A673 (cell line): ENCODE results near the gene TMEM59L. TPM values are rescaled to one million over a fixed set of nuclear protein-coding genes. Genes with fewer than 3 reads are reported as not detected.

Experiments
- BruUV-seq: library from RNA; stranded (reverse); fragments of 400-500 nt; replicated peaks from 2 replicates; lab custom pipeline; 2021; lab: Mats Ljungman, UMichigan
- CTCF ChIA-PET: fragments of 300-600 bp; sonication (Branson Sonifier 250); formaldehyde crosslinking; loops from one replicate; lab custom pipeline; 2022; ENCODE audit warnings: antibody characterized with exemption; lab: Charles Lee
- POLR2A ChIA-PET: fragments of 300-600 bp; sonication (Branson Sonifier 250); formaldehyde crosslinking; loops from one replicate; lab custom pipeline; 2022; ENCODE audit warnings: antibody characterized with exemption; ENCODE audit not compliant: low non-redundant PET; lab: Charles Lee
- DNase-seq: peaks from one replicate; pipeline ENCODE4 v3.0.0-alpha.2; 2015; ENCODE audit warnings: low spot score
- H3K27ac ChIP-seq: fragments of 200-600 bp; sonication (generic); 2 replicates; pipeline ENCODE4 v1.5.1; 2016; ENCODE audit warnings: mixed run types, low read depth, mild to moderate bottlenecking, mixed read lengths, antibody characterized with exemption, low read length; ENCODE audit not compliant: poor library complexity, severe bottlenecking
- H3K27me3 ChIP-seq: fragments of 200-600 bp; sonication (generic); replicated peaks from 2 replicates; pipeline ENCODE4 v1.6.1; 2017; ENCODE audit warnings: mixed run types, low read depth, mild to moderate bottlenecking, mixed read lengths, antibody characterized with exemption, low read length; ENCODE audit not compliant: insufficient read depth, poor library complexity
- H3K36me3 ChIP-seq: fragments of 200-600 bp; sonication (generic); 2 replicates; pipeline ENCODE4 v1.6.1; 2016; ENCODE audit warnings: mixed run types, mild to moderate bottlenecking, mixed read lengths, antibody characterized with exemption, low read length; ENCODE audit not compliant: insufficient read depth, poor library complexity, severe bottlenecking
- H3K4me1 ChIP-seq: fragments of 200-600 bp; sonication (generic); 2 replicates; pipeline ENCODE4 v1.6.1; 2017; ENCODE audit warnings: mixed run types, mild to moderate bottlenecking, mixed read lengths, antibody characterized with exemption, low read length; ENCODE audit not compliant: insufficient read depth, poor library complexity, severe bottlenecking
- H3K4me3 ChIP-seq: fragments of 200-600 bp; sonication (generic); 2 replicates; pipeline ENCODE4 v1.5.1; 2016; ENCODE audit warnings: low read depth, mixed run types, mild to moderate bottlenecking, mixed read lengths, low read length; ENCODE audit not compliant: poor library complexity, severe bottlenecking
- H3K9me3 ChIP-seq: fragments of 200-600 bp; sonication (generic); 2 replicates; pipeline ENCODE4 v1.6.1; 2016; ENCODE audit warnings: mixed run types, low read depth, mild to moderate bottlenecking, mixed read lengths, antibody characterized with exemption, low read length; ENCODE audit not compliant: poor library complexity, severe bottlenecking
- EZH2 ChIP-seq: fragments of 200-600 bp; sonication (generic); IDR thresholded peaks from 2 replicates; pipeline ENCODE4 v1.6.1; 2017; ENCODE audit warnings: borderline replicate concordance, low read depth, mild to moderate bottlenecking, mixed read lengths, antibody characterized with exemption, low read length; ENCODE audit not compliant: poor library complexity, severe bottlenecking
- intact Hi-C: fragments of 100-400 bp; cut with micrococcal nuclease; formaldehyde crosslinking; loops from one replicate; pipeline ENCODE4 v1.10.0; 2022; ENCODE audit not compliant: unreplicated experiment
- total RNA-seq: library from RNA; stranded (reverse); gene quantifications from 2 replicates; pipeline ENCODE4 v1.2.3, GENCODE V29; 2021
- TF ChIP-seq, protein P1 (sequence below): fragments of 300-800, 200-600 bp; sonication (generic); conservative IDR thresholded peaks from 2 replicates; pipeline ENCODE4 v1.5.1; 2017; ENCODE audit warnings: low read depth, mild to moderate bottlenecking, antibody characterized with exemption, low read length, moderate library complexity, mixed read lengths

The TMEM59L gene
- total RNA-seq, 1 experiment from 2014 or later = 9.3 TPM

DNA sequence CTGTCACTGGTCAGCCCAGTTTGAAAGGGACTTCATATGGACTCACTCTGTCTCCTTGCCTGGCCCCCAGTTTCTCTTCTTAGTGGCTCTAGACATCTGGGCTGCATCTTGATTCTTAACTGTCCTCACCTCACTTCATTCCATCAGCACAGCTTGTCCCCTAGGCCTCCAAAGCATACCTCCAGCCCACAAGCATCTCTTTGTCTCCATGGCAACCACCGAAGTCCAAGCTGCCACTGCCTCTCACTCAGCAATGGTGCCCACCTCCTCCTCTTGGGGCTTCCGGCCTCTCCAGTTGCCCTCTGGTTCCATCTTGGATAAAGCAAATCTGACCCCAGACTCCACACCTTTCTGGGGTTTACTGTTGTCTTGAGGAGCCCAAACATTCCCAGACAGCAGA lies 14.2 kb downstream of the TMEM59L start:
- intact Hi-C loops = no loop called here
- BruUV-seq = no TSS peak
- CTCF ChIA-PET = no interaction called here
- Histone ChIP-seq H3K27me3 (no peaks in the 10 kb centered on the region), H3K27ac (no peak overlapping the region), H3K36me3 (no peaks in the 10 kb centered on the region), H3K4me1 (no peaks in the 10 kb centered on the region), H3K4me3 (no peak overlapping the region), H3K9me3 (no peaks in the 10 kb centered on the region)
- no peak for DNase-seq
- POLR2A ChIA-PET = no interaction called here
- no peak for TF ChIP-seq EZH2
- TF ChIP-seq, protein P1, sequence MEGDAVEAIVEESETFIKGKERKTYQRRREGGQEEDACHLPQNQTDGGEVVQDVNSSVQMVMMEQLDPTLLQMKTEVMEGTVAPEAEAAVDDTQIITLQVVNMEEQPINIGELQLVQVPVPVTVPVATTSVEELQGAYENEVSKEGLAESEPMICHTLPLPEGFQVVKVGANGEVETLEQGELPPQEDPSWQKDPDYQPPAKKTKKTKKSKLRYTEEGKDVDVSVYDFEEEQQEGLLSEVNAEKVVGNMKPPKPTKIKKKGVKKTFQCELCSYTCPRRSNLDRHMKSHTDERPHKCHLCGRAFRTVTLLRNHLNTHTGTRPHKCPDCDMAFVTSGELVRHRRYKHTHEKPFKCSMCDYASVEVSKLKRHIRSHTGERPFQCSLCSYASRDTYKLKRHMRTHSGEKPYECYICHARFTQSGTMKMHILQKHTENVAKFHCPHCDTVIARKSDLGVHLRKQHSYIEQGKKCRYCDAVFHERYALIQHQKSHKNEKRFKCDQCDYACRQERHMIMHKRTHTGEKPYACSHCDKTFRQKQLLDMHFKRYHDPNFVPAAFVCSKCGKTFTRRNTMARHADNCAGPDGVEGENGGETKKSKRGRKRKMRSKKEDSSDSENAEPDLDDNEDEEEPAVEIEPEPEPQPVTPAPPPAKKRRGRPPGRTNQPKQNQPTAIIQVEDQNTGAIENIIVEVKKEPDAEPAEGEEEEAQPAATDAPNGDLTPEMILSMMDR = no peak

DNA sequence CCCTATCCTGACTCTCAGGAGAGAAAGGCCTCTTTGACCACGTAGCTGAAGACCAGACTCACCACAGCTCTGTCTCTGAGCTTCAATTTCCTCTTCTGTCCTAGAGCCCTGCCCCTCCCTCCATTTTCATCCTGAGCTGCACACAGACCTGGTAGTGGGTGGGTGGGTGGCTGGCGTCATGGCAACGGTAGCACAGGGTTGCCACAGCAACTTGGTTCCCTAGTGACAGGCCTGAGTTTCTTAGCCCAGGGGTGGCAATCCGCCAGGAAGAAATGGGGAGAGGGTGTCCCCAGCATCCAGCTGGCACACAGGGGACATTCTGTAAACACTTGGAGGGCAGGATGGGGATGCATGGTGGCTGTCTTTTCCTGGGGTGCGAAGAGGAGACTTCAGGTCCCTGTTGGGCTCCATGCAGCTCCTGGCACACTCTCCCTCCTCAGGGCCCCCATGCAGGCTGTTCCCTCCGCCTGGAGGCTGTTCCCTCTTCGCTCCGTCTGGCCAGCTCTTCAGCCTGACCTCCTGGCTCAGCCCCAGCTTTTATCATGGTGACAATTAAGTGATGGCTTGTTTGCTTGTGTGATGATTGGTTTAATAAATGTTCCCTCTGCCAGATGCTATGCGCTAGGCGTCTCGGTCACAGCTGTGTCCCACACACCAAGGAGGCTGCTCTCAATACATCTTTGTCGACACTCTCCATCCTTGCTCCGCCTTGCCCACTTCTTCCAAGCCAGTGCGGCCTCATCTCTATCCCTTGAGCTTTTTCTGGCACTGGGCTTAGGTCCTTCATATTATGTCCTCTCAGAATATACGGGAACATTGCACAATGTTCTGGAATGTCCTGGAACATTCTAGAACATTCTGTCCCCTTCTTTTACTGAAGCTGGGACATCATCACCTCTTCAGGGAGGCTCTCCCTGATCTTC lies 16.8 kb downstream of the TMEM59L start:
- H3K4me3 ChIP-seq = no peak overlapping the region
- H3K4me1 ChIP-seq = no peaks in the 10 kb centered on the region
- no peak overlapping the region for H3K27ac ChIP-seq
- no peaks in the 10 kb centered on the region for H3K9me3 ChIP-seq
- intact Hi-C loops = no loop called here
- no peak for DNase-seq
- POLR2A ChIA-PET = interaction anchor here (0.6 kb wide), 1 partner anchor 274 kb away, joined by 13 read pairs; no protein-coding TSS in a partner anchor
- TF ChIP-seq EZH2 = no peak
- TF ChIP-seq, protein P1 = no peak
- no peaks in the 10 kb centered on the region for H3K27me3 ChIP-seq
- no TSS peak for BruUV-seq
- H3K36me3 ChIP-seq = no peaks in the 10 kb centered on the region
- CTCF ChIA-PET = no interaction called here

DNA sequence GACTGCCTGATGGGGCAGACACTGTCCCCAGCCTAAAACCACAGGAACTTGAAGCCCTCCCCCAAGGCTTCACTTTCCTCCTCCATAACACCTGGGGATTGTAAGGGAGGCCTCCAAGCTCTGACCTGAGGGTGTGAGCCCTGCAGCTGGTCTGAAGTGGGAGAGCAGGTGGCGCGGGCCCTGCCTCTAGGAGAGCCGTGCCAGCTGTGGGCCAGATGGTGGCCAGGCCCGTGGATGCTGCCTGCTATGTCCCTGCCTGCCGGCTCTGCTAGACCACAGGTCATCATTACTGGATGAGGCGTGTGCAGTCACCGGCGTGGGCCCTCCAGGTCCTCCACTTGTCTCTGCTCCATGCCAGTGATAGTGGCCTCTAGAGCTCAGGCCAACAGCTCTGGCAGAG lies 20.7 kb downstream of the TMEM59L start:
- Histone ChIP-seq H3K4me3 (no peak overlapping the region), H3K36me3 (no peaks in the 10 kb centered on the region), H3K27me3 (no peaks in the 10 kb centered on the region), H3K9me3 (no peaks in the 10 kb centered on the region), H3K4me1 (peaks cover 12% of the 10 kb centered on the region), H3K27ac (no peak overlapping the region)
- CTCF ChIA-PET = no interaction called here
- intact Hi-C loops = no loop called here
- BruUV-seq = no TSS peak
- TF ChIP-seq, protein P1 = no peak
- no peak for TF ChIP-seq EZH2
- no peak for DNase-seq
- POLR2A ChIA-PET = no interaction called here
